ENCODE measurements around the gene CLIC4. TPM values are rescaled to one million over a fixed set of nuclear protein-coding genes. Genes with fewer than 3 reads are reported as not detected.

CLIC4 gene
- total RNA-seq, 1 donor from 2014 or later: 200 TPM

- no peak for ATAC-seq
- TF ChIP-seq CTCF (IDR thresholded peaks at IDR 0.05): peak; percentile 32
- peaks cover 9% of the 10 kb centered on the region for H3K36me3 ChIP-seq
- intact Hi-C loops (cut with DNase I): loop anchor here (10.0 kb wide), 1 partner anchor 345 kb away; no protein-coding TSS in a partner anchor
- DNase-seq: no peak
- H3K4me3 ChIP-seq: no peak overlapping the region
- H3K4me1 ChIP-seq: peaks cover 17% of the 10 kb centered on the region
- H3K27ac ChIP-seq: no peak overlapping the region
- H3K27me3 ChIP-seq: no peaks in the 10 kb centered on the region
- H3K9me3 ChIP-seq: no peaks in the 10 kb centered on the region
Observed at GRCh38 chr1:24849672-24850295, 104.5 kb downstream of the CLIC4 start.

- DNase-seq (no peak), ATAC-seq (no peak)
- H3K36me3 ChIP-seq: peaks cover 3% of the 10 kb centered on the region
- no peaks in the 10 kb centered on the region for H3K27me3 ChIP-seq
- H3K9me3 ChIP-seq: no peaks in the 10 kb centered on the region
- H3K4me1 ChIP-seq: peaks cover 17% of the 10 kb centered on the region
- no peak overlapping the region for H3K27ac ChIP-seq
- no peak for TF ChIP-seq CTCF (IDR thresholded peaks at IDR 0.05)
- H3K4me3 ChIP-seq: no peak overlapping the region
- intact Hi-C loops (cut with DNase I): loop anchor here (10.0 kb wide), 1 partner anchor 344 kb away; no protein-coding TSS in a partner anchor
Observed at GRCh38 chr1:24850328-24850920, 105.2 kb downstream of the CLIC4 start.

- DNase-seq (no peak), ATAC-seq (no peak)
- intact Hi-C loops (cut with DNase I): loop anchor here (10.0 kb wide), 1 partner anchor 341 kb away; no protein-coding TSS in a partner anchor
- Histone ChIP-seq H3K36me3 (no peaks in the 10 kb centered on the region), H3K4me1 (peaks cover 5% of the 10 kb centered on the region), H3K4me3 (no peak overlapping the region), H3K27ac (no peak overlapping the region), H3K27me3 (no peaks in the 10 kb centered on the region), H3K9me3 (no peaks in the 10 kb centered on the region)
- TF ChIP-seq CTCF (IDR thresholded peaks at IDR 0.05): no peak
Observed at GRCh38 chr1:24853649-24854048, 108.4 kb downstream of the CLIC4 start.

GRCh38 chr1:24855474-24855873 is 110.2 kb downstream of the CLIC4 start:
- intact Hi-C loops (cut with DNase I): loop anchor here (10.0 kb wide), 1 partner anchor 339 kb away; no protein-coding TSS in a partner anchor
- H3K36me3 ChIP-seq: no peaks in the 10 kb centered on the region
- H3K27ac ChIP-seq: no peak overlapping the region
- ATAC-seq (no peak), DNase-seq (no peak)
- no peak for TF ChIP-seq CTCF (IDR thresholded peaks at IDR 0.05)
- H3K4me1 ChIP-seq: no peaks in the 10 kb centered on the region
- no peaks in the 10 kb centered on the region for H3K9me3 ChIP-seq
- H3K27me3 ChIP-seq: no peaks in the 10 kb centered on the region
- no peak overlapping the region for H3K4me3 ChIP-seq

GRCh38 chr1:24856787-24857506 is 111.7 kb downstream of the CLIC4 start:
- ATAC-seq (no peak), DNase-seq (no peak)
- intact Hi-C loops (cut with DNase I): loop anchor here (10.0 kb wide), 1 partner anchor 338 kb away; no protein-coding TSS in a partner anchor
- no peak for TF ChIP-seq CTCF (IDR thresholded peaks at IDR 0.05)
- H3K4me1 ChIP-seq: no peaks in the 10 kb centered on the region
- no peak overlapping the region for H3K27ac ChIP-seq
- H3K4me3 ChIP-seq: no peak overlapping the region
- H3K27me3 ChIP-seq: no peaks in the 10 kb centered on the region
- H3K9me3 ChIP-seq: no peaks in the 10 kb centered on the region
- H3K36me3 ChIP-seq: no peaks in the 10 kb centered on the region
